GM12865 (cell line): ENCODE measurements around the gene PAK1.
A peak's percentile ranks its signal among the peaks of the same experiment; 100 is the strongest.

Source experiments
- DNase-seq: peaks from one replicate; pipeline ENCODE4 v3.0.0; 2010; ENCODE audit warnings: low read depth
- H3K4me3 ChIP-seq: 2 replicates; pipeline ENCODE4 v1.5.1; 2011; ENCODE audit warnings: mild to moderate bottlenecking, low read depth, low read length, control low read depth
- CTCF ChIP-seq: IDR thresholded peaks from 2 replicates; pipeline ENCODE4 v1.5.1; 2011; ENCODE audit warnings: low read length, control low read depth, low read depth, inconsistent platforms; ENCODE audit not compliant: insufficient read depth; ENCODE audit errors: missing control alignments

PAK1 gene

GRCh38 chr11:77449784-77450183 is 24.1 kb downstream of the PAK1 start:
- DNase-seq, result peak; percentile 32
- TF ChIP-seq CTCF, result no peak
- peak overlapping the region; percentile 33 for H3K4me3 ChIP-seq

GRCh38 chr11:77449060-77449521 is 24.8 kb downstream of the PAK1 start:
- DNase-seq, result peak; percentile 89
- TF ChIP-seq CTCF, result no peak
- H3K4me3 ChIP-seq, result peak overlapping the region; percentile 33

- no peak for TF ChIP-seq CTCF
These were observed 25.6 kb downstream of the PAK1 start for GRCh38 chr11:77448269-77448668.

GRCh38 chr11:77446911-77447629 is 26.8 kb downstream of the PAK1 start:
- no peak for TF ChIP-seq CTCF
- H3K4me3 ChIP-seq, result no peak overlapping the region
- no peak for DNase-seq

More at GRCh38 chr11:77448269-77448668, 25.6 kb downstream of the PAK1 start:
- DNase-seq, result no peak
- no peak overlapping the region for H3K4me3 ChIP-seq

GRCh38 chr11:77444261-77444660 is 29.6 kb downstream of the PAK1 start:
- no peak overlapping the region for H3K4me3 ChIP-seq
- TF ChIP-seq CTCF, result no peak
- DNase-seq, result no peak

GRCh38 chr11:77442394-77443053 is 31.4 kb downstream of the PAK1 start:
- TF ChIP-seq CTCF, result no peak
- DNase-seq, result peak; percentile 84
- H3K4me3 ChIP-seq, result peak overlapping the region; percentile 45

- H3K4me3 ChIP-seq, result no peak overlapping the region
- DNase-seq, result peak; percentile 19
- no peak for TF ChIP-seq CTCF
These were observed 32.5 kb downstream of the PAK1 start for GRCh38 chr11:77441426-77441825.
